HG02885 (cell line): ENCODE data around the gene GRM8.

Source experiments
- ATAC-seq: cut with Tn5 transposase; IDR thresholded peaks from one replicate; pipeline ENCODE4 v1.9.1; 2021; ENCODE audit warnings: mild to moderate bottlenecking; ENCODE audit not compliant: unreplicated experiment, poor library complexity

Gene GRM8

DNA sequence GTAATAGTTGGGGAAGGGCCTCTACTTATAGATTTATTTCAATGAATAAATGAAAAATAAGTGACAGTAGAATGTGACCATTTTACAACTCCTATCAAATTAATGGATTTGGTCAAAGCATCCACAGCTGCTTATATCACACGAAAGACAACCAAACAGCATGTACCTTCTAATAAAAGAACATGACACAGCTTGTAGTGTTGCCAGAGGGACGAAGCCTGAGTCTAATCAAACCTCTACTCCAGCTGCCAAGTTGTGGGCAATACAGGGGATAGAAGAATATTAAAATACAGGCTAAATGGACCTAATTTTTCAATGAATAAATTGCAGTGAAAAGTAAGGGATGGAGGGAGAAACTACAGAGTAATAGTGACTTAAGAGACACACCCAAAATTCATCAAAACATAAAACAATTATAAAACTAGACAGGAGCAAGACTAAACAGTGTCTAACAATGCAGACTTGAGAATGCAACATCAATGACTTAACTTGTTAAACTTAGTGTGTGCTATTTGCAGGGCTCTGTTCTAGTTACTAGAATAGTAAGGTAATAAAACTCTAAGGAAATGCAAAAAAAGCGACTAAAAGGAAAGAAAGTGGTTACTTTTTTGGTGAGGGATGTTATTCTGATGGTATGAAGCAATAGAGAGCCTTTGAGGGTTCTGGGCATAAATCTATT, 853.8 kb downstream of the GRM8 start:
- no peak for ATAC-seq

DNA sequence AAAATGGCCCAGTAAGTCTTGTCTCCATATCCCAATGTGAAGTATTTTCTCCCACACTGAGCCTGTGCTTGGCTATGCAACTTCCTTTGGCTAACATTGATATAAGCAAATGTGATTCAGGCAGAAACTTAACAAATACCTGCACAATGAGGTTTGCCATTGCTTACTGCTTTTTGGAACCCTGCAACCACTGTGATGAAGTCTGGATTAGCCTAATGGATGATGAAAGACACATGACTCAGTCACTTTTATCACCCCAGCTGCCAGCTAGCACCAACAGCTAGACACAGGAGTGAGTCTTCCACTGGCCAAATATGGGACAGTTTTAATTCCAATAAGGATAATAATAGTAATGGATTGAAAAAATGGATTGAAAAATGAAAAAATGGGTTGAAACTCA, 854.5 kb downstream of the GRM8 start:
- no peak for ATAC-seq

DNA sequence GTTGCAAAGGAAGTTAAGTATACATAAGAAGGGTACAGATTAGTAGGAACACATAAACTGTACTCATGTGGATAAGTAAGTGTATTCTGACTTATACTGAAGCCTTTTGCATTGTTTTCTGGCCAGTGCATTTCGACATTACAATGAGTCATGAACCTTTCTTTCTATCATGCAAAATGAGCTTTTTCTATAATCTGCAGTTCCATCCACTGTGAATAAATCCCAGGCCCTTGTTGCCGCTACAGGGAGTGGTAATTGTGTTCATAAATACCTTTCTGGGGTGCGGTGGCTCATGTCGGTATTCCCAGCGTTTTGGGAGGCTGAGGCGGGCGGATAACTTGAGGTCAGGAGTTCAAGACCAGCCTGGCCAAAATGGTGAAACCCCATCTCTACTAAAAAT, 858.3 kb downstream of the GRM8 start:
- no peak for ATAC-seq
